Measurements from ENCODE around the gene APLP2.

Gene APLP2

DNA sequence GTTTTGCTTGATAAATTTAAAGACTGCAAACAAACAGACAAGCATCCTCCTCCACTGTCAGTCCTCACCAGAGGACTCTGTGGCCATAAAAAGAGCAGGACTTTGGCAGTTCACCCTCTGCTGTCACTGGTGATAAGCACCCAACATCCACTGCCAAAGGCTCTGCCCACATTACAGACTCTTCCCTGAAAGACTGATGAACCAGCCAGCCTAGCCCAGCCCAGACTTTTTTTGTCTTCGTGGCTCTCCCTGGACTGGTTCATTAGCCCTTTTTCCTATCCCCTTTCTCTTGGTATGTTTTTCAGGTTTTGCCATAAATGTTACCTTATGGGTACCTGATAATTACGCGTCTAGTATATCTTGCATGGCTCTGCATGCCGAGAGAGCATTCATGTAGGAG lies 104.9 kb downstream of the APLP2 start:
- Histone ChIP-seq H3K27ac (ENCODE audit: low read depth, low read length) (no peak overlapping the region), H3K36me3 (ENCODE audit: control insufficient read depth, insufficient read depth, low read length) (no peaks in the 10 kb centered on the region), H3K27me3 (ENCODE audit: control insufficient read depth, insufficient read depth, low read length) (no peaks in the 10 kb centered on the region), H3K9ac (ENCODE audit: low read length) (no peak overlapping the region), H3K4me3 (ENCODE audit: low read length) (no peak overlapping the region), H3K4me1 (ENCODE audit: control insufficient read depth, insufficient read depth, low read length) (no peaks in the 10 kb centered on the region)

DNA sequence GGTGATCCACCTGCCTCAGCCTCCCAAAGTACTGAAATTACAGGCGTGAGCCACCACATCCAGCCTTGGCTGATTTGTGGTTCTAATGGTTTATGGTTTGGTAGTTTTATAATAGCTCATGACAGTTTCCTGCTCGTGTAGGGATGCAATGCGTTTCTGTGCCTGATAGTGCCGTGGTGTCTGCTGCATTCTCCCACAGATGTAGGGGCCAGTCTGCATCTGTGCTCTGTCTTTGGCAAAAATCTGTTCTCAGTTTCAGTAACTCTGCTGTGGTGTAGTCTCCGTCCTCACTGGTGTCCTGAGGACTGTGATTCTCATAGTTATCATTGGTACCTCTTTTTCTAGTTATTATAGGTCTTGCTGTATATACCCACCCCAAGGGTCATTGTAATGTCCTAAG lies 106.2 kb downstream of the APLP2 start:
- H3K9ac ChIP-seq (ENCODE audit: low read length): no peak overlapping the region
- H3K36me3 ChIP-seq (ENCODE audit: control insufficient read depth, insufficient read depth, low read length): no peaks in the 10 kb centered on the region
- no peak overlapping the region for H3K27ac ChIP-seq (ENCODE audit: low read depth, low read length)
- no peak overlapping the region for H3K4me3 ChIP-seq (ENCODE audit: low read length)
- H3K27me3 ChIP-seq (ENCODE audit: control insufficient read depth, insufficient read depth, low read length): no peaks in the 10 kb centered on the region
- no peaks in the 10 kb centered on the region for H3K4me1 ChIP-seq (ENCODE audit: control insufficient read depth, insufficient read depth, low read length)

DNA sequence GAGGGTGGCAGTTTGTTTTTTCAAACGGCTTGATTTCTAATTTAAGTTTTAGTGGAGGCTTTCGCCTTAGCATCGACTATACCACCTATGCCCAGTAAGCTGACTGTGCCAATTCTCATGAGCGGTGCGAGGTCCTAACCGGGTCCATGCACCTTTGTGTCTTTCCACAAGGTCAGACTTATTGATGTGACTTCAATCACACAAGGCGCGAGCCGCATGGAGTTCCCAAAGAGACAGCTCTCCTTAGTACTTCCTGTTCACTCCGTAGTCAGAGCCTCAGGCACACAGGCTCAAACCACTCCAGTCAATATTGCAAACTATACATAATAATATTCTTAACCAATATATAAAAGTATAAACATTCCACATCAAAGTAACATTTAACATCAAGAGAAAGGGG lies 108.1 kb downstream of the APLP2 start:
- no peaks in the 10 kb centered on the region for H3K36me3 ChIP-seq (ENCODE audit: control insufficient read depth, insufficient read depth, low read length)
- H3K9ac ChIP-seq (ENCODE audit: low read length): no peak overlapping the region
- no peak overlapping the region for H3K4me3 ChIP-seq (ENCODE audit: low read length)
- H3K4me1 ChIP-seq (ENCODE audit: control insufficient read depth, insufficient read depth, low read length): no peaks in the 10 kb centered on the region
- no peaks in the 10 kb centered on the region for H3K27me3 ChIP-seq (ENCODE audit: control insufficient read depth, insufficient read depth, low read length)
- H3K27ac ChIP-seq (ENCODE audit: low read depth, low read length): no peak overlapping the region

DNA sequence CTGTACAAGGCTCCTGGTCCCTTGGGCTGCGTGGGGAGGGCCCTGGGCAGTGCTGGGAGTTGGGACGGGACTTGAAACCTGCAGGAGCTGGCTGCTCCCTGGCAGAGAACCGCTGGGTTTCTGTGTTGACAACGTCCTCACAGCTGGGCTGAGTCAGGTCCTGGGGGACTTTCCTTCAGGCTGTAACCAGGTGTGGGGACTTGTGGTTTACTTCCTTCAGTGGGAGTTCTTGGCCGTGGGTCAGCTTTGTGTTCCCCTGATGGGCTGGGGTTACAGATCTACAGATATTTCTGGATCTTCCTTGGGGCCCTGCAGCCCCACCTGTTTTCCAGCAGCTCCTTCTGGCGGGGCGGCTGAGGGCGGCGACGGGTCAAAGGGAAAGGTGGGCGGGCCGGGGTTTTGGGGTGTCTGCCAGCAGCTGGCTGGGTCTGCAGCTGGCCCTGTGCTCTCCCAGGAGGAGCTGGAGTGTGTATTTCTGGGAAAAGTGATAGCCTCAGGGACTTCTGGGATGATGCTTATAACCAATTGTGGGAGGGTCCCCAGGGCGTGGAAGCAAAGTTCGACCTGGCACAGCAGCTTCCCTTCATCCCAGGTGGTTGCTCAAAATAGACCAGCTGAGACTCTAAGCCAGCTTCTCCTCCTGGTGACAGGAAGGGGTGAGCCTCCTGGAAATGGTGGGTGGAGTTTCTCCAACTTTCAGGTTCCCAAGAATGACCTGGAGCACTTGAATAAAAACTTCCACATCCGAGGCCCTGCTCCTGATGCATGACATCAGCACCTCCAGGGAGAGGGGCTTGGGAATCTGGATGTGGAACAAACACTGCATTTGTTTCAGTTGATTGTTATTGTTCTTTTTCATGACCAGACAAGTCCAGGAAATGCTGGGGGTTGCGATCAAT lies 109.0 kb downstream of the APLP2 start:
- Histone ChIP-seq H3K27ac (ENCODE audit: low read depth, low read length) (no peak overlapping the region), H3K9ac (ENCODE audit: low read length) (no peak overlapping the region), H3K36me3 (ENCODE audit: control insufficient read depth, insufficient read depth, low read length) (no peaks in the 10 kb centered on the region), H3K27me3 (ENCODE audit: control insufficient read depth, insufficient read depth, low read length) (no peaks in the 10 kb centered on the region), H3K4me3 (ENCODE audit: low read length) (no peak overlapping the region), H3K4me1 (ENCODE audit: control insufficient read depth, insufficient read depth, low read length) (no peaks in the 10 kb centered on the region)

DNA sequence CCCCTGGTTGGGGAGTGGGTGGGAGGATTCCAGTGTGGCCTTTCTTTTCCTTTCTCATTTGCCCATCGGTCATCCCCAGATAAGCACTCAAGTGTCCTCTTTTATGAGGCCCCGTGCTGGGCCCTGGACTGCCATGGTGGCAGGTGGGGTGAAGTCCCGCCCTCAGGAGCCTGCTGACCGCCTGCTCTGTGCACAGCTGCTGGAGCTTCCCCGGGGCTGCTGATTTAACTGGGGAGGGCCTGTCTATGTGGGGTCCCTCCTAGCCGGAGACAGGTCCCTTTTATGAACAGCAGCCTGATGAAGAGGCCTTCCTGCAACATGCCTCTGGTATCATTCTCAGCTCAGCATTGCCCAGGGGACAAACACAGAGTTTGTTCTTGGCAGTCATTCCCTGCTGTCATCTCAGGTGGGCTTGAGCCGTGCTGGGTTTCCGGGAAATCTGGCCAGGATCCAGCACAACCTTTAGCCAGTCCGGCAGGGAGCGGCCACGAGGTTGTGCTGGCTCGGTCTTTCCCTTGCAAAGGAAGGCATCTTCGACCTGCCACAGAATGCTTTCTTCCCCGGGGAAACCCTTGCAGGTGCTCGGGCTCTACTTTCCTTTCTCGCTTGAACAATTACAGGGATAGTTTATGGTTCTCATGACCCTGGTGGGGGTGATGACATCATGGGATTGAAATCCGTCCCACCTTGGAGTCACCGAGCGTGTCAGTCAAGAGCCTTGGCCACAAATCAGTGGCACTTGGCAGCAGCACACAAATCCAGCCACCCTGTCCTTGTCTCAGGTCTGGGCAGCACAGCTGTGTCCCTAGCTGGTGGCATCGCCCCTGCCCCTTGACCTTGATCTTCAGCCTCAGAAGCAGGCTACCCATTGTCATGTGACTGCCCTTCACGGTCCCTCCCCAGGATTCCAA lies 110.0 kb downstream of the APLP2 start:
- Histone ChIP-seq H3K4me1 (ENCODE audit: control insufficient read depth, insufficient read depth, low read length) (no peaks in the 10 kb centered on the region), H3K36me3 (ENCODE audit: control insufficient read depth, insufficient read depth, low read length) (no peaks in the 10 kb centered on the region), H3K4me3 (ENCODE audit: low read length) (no peak overlapping the region), H3K27me3 (ENCODE audit: control insufficient read depth, insufficient read depth, low read length) (no peaks in the 10 kb centered on the region), H3K9ac (ENCODE audit: low read length) (no peak overlapping the region), H3K27ac (ENCODE audit: low read depth, low read length) (no peak overlapping the region)

DNA sequence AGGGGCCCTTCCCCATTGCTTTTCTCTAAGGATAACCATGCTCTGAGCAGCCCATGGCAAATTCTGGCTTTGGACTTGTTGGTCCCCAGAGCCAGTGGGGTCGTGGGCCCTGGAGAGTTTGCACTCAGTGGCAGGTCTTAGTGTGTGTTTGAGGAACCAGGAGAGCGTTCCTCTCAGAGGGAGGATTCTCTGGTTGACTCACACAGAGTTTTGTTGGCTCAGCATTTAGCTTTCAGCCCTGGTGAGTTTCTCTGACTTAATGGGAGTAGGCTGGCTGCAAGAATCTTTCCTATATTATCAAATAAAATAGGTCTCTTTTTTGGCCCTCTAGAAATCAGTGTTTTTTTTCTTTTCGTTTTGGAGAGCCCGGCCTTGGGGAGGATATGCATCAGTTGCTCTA lies 110.8 kb downstream of the APLP2 start:
- Histone ChIP-seq H3K9ac (ENCODE audit: low read length) (no peak overlapping the region), H3K27me3 (ENCODE audit: control insufficient read depth, insufficient read depth, low read length) (no peaks in the 10 kb centered on the region), H3K4me3 (ENCODE audit: low read length) (no peak overlapping the region), H3K27ac (ENCODE audit: low read depth, low read length) (no peak overlapping the region), H3K36me3 (ENCODE audit: control insufficient read depth, insufficient read depth, low read length) (no peaks in the 10 kb centered on the region), H3K4me1 (ENCODE audit: control insufficient read depth, insufficient read depth, low read length) (no peaks in the 10 kb centered on the region)

DNA sequence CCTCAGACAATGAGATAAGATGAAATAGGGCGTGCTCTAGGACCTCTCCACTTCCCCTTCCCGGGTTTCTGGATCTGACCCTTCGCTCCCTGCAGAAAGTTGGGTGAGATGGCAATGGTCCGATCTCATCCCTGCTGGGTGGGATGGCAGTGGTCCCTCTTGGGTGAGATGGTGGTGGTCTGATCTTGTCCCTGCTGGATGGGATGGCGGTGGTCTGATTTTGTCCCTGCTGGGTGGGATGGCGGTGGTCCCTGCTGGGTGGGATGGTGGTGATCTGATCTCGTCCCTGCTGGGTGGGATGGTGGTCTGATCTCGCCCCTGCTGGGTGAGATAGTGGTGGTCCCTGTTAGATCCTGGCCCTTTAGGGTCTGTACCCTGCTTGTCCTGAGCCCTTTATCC lies 111.2 kb downstream of the APLP2 start:
- Histone ChIP-seq H3K27me3 (ENCODE audit: control insufficient read depth, insufficient read depth, low read length) (no peaks in the 10 kb centered on the region), H3K27ac (ENCODE audit: low read depth, low read length) (no peak overlapping the region), H3K4me1 (ENCODE audit: control insufficient read depth, insufficient read depth, low read length) (no peaks in the 10 kb centered on the region), H3K9ac (ENCODE audit: low read length) (no peak overlapping the region), H3K4me3 (ENCODE audit: low read length) (peak overlapping the region; percentile 3), H3K36me3 (ENCODE audit: control insufficient read depth, insufficient read depth, low read length) (no peaks in the 10 kb centered on the region)

DNA sequence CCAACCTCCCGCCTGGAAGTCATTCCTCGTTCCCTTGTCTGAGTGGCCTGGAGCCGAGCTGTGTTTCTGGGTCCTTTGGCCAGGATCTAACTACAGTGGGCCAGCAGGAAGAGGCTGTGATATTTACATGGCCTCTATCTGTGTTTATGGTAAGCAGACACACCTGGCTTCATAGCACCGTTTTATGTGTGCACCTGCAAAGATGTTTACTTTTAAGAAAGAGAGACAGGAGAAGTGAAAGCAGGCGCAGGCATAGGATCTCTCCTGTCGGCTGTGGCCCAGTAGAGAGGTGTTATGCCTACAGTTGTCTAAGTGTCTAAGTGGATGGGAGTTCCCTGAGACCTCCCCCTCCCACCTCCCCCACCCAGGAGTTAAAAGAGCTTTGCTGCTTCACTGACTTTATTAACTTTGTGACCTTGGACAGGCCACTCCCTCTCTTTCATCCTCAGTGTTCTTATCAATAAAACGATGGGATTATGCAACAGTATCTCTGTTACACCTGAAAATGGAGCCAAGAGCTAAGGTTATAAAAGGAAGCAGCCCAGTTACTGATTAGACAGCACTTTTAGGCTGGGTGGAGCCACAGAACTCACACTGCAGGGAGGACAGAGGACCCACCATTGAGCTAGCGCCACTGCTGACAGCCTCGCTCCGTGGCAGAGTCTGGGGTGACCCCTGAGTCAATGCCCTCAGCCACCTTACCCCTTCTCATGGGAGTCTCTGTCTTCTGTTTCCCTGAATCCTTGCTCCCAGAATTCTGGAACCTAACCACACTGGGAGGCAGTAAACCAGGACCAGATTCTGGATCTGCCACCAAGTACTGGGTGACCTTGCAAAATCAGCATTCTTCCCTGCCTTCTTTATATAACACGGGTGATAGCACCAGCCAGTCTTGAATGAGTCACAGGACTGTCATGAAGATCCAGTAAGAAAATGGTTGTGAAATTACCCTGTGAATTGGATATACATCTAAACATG lies 111.9 kb downstream of the APLP2 start:
- Histone ChIP-seq H3K27me3 (ENCODE audit: control insufficient read depth, insufficient read depth, low read length) (no peaks in the 10 kb centered on the region), H3K4me3 (ENCODE audit: low read length) (peak overlapping the region; percentile 37), H3K4me1 (ENCODE audit: control insufficient read depth, insufficient read depth, low read length) (no peaks in the 10 kb centered on the region), H3K9ac (ENCODE audit: low read length) (no peak overlapping the region), H3K27ac (ENCODE audit: low read depth, low read length) (no peak overlapping the region), H3K36me3 (ENCODE audit: control insufficient read depth, insufficient read depth, low read length) (no peaks in the 10 kb centered on the region)

DNA sequence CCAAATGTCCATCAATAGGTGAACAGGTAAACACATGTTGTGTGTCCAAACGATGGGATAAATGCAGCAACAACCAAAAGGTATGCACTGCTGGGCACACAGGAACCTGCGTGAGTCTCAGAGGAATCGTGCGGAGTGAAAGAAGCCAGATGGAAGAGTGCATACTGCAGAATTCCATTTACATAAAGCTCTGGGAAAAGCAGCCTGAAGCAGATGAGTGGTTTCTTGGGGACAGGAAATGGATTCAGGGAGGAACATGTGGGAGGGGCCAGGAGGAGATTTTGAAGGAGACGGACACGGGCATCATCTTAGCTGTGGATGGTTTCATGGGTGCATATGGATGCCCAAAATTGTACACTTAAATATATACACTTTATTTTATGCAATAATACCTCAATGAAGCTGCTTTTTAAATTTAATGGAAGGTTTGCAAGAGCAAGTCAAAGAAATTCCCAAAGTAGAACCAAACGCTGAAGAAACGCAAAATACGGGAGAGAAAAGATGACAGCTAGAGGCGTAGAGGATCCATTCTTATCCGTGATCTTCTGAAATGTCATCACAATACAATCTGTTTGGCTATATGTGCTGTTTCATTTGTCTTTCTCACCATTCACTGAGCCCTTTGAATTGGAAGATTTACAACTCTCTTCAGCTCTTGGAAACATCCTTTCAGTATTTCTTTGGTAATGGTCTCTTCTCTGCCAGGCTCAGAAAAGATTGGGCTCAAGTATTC lies 114.3 kb downstream of the APLP2 start:
- Histone ChIP-seq H3K4me1 (ENCODE audit: control insufficient read depth, insufficient read depth, low read length) (no peaks in the 10 kb centered on the region), H3K27me3 (ENCODE audit: control insufficient read depth, insufficient read depth, low read length) (no peaks in the 10 kb centered on the region), H3K27ac (ENCODE audit: low read depth, low read length) (no peak overlapping the region), H3K9ac (ENCODE audit: low read length) (no peak overlapping the region), H3K4me3 (ENCODE audit: low read length) (no peak overlapping the region), H3K36me3 (ENCODE audit: control insufficient read depth, insufficient read depth, low read length) (no peaks in the 10 kb centered on the region)

DNA sequence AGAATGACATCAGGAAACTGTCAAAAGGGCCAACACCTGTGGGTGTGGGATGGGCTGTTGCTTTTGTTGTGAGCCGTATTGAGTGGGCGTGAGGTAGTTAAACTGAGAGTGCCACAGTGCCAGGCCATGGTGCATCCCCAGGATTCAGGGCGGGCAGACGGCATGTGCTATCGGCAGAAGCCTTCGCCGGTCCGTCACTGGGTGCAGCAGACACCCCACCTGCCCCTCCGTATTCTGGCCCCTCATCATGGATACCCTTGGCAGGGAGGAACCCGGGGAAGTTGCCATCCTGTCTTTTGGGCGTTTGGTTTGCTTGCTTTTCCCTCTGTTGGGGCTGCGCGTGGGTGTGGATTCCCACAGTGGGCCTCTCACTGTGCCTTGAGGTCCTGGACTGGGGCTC lies 117.4 kb downstream of the APLP2 start:
- no peaks in the 10 kb centered on the region for H3K36me3 ChIP-seq (ENCODE audit: control insufficient read depth, insufficient read depth, low read length)
- H3K4me1 ChIP-seq (ENCODE audit: control insufficient read depth, insufficient read depth, low read length): no peaks in the 10 kb centered on the region
- H3K4me3 ChIP-seq (ENCODE audit: low read length): no peak overlapping the region
- H3K27ac ChIP-seq (ENCODE audit: low read depth, low read length): no peak overlapping the region
- no peak overlapping the region for H3K9ac ChIP-seq (ENCODE audit: low read length)
- no peaks in the 10 kb centered on the region for H3K27me3 ChIP-seq (ENCODE audit: control insufficient read depth, insufficient read depth, low read length)

DNA sequence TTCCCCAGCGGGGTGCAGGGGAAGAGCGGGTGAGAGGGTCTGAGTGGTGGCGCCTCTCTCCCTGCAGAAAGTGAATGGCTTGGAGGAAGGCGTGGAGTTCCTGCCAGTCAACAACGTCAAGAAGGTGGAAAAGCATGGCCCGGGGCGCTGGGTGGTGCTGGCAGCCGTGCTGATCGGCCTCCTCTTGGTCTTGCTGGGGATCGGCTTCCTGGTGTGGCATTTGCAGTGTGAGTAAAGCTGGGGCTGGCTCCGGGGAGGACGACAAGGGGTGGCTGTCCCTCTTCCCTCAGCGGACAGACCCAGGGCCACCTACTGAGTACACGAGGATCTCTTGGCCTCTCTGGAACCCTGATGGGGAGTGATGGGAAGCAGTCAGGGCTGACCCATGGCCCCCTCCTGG lies 118.4 kb downstream of the APLP2 start:
- Histone ChIP-seq H3K27ac (ENCODE audit: low read depth, low read length) (no peak overlapping the region), H3K36me3 (ENCODE audit: control insufficient read depth, insufficient read depth, low read length) (no peaks in the 10 kb centered on the region), H3K4me3 (ENCODE audit: low read length) (no peak overlapping the region), H3K27me3 (ENCODE audit: control insufficient read depth, insufficient read depth, low read length) (no peaks in the 10 kb centered on the region), H3K4me1 (ENCODE audit: control insufficient read depth, insufficient read depth, low read length) (no peaks in the 10 kb centered on the region), H3K9ac (ENCODE audit: low read length) (no peak overlapping the region)
